GM19351 (cell line): Measurements from ENCODE around the gene AFAP1L1.

Source experiments
- ATAC-seq: cut with Tn5 transposase; IDR thresholded peaks from one replicate; pipeline ENCODE4 v1.9.1; 2021; ENCODE audit warnings: mild to moderate bottlenecking, moderate library complexity; ENCODE audit not compliant: unreplicated experiment

Gene AFAP1L1

GRCh38 chr5:149367972-149368645 is 96.5 kb downstream of the AFAP1L1 start:
- no peak for ATAC-seq

- no peak for ATAC-seq
Measured at GRCh38 chr5:149370878-149371277, 99.2 kb downstream of the AFAP1L1 start.

- peak; percentile 93 for ATAC-seq
Measured at GRCh38 chr5:149371296-149371962, 99.8 kb downstream of the AFAP1L1 start.

GRCh38 chr5:149372076-149372795 is 100.6 kb downstream of the AFAP1L1 start:
- ATAC-seq: no peak

- no peak for ATAC-seq
Measured at GRCh38 chr5:149372932-149373331, 101.3 kb downstream of the AFAP1L1 start.

GRCh38 chr5:149374303-149374702 is 102.6 kb downstream of the AFAP1L1 start:
- no peak for ATAC-seq

GRCh38 chr5:149374801-149375200 is 103.1 kb downstream of the AFAP1L1 start:
- no peak for ATAC-seq

GRCh38 chr5:149375434-149375833 is 103.8 kb downstream of the AFAP1L1 start:
- no peak for ATAC-seq

- no peak for ATAC-seq
Measured at GRCh38 chr5:149376104-149376503, 104.4 kb downstream of the AFAP1L1 start.

GRCh38 chr5:149376711-149377447 is 105.2 kb downstream of the AFAP1L1 start:
- ATAC-seq: no peak

GRCh38 chr5:149378241-149378820 is 106.7 kb downstream of the AFAP1L1 start:
- no peak for ATAC-seq

- no peak for ATAC-seq
Measured at GRCh38 chr5:149379177-149379761, 107.6 kb downstream of the AFAP1L1 start, which contains the start of gene IL17B. Gene IL17B, minus strand, starts transcription at chr5:149379292. Its CDS starts 67 bp downstream, at chr5:149379225.

- no peak for ATAC-seq
Measured at GRCh38 chr5:149379818-149380374, 108.2 kb downstream of the AFAP1L1 start.

GRCh38 chr5:149380466-149381121 is 108.9 kb downstream of the AFAP1L1 start:
- no peak for ATAC-seq

- ATAC-seq: peak; percentile 17
Measured at GRCh38 chr5:149381261-149381985, 109.8 kb downstream of the AFAP1L1 start.

- peak; percentile 93 for ATAC-seq
Measured at GRCh38 chr5:149381986-149382338, 110.3 kb downstream of the AFAP1L1 start.

- ATAC-seq: no peak
Measured at GRCh38 chr5:149382517-149383220, 111.0 kb downstream of the AFAP1L1 start.

GRCh38 chr5:149383399-149383798 is 111.7 kb downstream of the AFAP1L1 start:
- ATAC-seq: no peak
